ENCODE data around the gene CLMN.

Gene CLMN

DNA sequence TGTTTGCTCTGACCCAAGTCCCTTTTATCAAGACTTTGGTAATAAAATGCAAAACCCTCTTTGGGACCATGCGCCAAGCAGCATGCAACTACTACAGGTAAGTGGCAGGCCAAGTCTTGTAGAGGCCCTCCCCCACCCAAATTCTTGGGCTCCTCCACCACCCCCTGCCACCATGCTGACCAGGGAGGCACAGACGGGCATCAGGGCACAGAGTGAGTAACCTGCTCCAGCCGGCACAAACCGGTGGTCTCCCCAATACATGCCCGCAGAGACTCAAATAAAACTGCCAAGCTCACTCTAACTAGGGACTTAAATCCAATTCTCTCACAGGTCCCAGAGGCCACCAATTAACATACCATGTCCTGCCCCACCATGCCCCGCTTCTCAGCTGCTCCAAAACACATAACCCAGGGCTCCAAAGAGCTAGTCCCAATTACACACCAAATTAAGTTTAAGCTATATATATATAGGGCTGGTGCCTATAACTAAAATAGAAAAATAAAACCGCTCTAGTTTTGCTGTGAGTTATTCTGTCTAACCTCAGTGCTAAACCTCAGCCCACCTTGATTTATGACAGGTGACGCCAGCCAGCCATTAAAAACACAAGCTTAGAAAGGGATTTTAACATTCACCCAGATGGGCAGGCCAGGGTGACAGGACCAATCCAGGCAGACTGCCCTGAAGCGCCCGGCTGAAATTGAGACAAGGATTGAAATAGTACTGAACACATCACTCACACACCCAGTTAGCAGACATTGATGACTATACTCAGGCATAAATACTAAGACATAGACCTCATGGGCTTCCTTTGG lies 81.0 kb downstream of the CLMN start:
- TF ChIP-seq, protein P1, sequence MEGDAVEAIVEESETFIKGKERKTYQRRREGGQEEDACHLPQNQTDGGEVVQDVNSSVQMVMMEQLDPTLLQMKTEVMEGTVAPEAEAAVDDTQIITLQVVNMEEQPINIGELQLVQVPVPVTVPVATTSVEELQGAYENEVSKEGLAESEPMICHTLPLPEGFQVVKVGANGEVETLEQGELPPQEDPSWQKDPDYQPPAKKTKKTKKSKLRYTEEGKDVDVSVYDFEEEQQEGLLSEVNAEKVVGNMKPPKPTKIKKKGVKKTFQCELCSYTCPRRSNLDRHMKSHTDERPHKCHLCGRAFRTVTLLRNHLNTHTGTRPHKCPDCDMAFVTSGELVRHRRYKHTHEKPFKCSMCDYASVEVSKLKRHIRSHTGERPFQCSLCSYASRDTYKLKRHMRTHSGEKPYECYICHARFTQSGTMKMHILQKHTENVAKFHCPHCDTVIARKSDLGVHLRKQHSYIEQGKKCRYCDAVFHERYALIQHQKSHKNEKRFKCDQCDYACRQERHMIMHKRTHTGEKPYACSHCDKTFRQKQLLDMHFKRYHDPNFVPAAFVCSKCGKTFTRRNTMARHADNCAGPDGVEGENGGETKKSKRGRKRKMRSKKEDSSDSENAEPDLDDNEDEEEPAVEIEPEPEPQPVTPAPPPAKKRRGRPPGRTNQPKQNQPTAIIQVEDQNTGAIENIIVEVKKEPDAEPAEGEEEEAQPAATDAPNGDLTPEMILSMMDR (IDR thresholded peaks at IDR 0.05): no peak
- H3K27ac ChIP-seq: no peak overlapping the region
- H3K4me3 ChIP-seq: no peak overlapping the region
- no peak for DNase-seq (ENCODE audit: low spot score)

DNA sequence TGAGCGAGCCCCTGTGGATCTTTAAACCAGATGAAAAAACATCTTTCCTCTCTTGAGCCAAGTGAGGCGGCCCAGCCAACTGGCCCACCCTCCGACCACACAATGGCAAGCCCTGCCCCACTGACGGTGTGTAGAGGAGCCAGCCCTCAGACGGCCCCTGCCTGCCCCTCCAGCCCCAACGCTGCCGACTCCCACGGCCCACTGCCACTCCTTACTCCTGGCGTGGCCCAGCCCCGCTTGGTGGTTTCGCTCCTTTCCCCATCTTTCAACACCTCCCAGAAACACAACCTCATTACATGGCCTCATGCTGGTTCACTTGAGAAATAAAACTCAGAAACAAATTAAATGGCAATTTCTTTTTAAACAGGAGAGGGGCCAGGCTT lies 81.8 kb downstream of the CLMN start:
- H3K27ac ChIP-seq: no peak overlapping the region
- no peak overlapping the region for H3K4me3 ChIP-seq
- no peak for DNase-seq (ENCODE audit: low spot score)
- TF ChIP-seq, protein P1 (IDR thresholded peaks at IDR 0.05): no peak

DNA sequence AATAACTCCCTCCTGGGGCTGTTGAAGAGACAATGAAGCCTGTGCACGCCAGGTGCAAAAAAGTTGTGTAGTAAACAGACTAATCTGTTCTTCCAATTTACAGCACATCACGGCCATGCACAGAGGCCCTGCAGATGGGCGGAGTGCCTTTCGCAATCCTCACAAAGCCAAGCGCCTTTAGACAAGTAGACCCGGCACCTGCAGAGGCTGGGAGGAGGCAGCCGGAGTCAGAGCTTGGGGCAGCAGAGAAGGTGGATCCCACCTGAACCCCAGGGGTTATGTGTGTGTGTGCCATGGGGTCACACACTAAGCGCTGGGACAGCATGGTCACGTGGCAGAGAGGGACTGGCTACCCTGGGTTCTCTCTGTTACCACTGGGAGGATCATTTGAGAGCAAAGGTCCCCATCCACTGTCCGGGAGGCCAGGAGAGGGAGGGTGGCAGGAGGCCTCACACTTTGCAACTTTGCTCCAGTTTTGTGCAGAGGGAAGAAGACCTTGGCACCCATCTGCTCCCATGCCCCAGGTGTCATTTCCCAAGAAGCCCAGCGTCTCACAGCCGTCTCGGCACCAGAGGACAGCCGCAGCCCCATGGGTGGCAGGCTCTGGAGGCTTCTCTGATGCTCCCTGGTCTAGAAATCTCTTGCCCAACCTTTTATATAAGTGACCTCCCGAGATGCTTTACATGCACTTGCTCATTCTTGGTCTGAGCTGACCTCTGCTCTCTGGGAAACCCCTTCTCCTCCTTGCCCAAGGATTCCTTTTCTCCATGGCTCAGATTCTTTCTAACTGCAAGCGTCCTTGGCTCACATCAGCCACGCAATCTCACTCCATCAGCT lies 82.4 kb downstream of the CLMN start:
- TF ChIP-seq, protein P1 (IDR thresholded peaks at IDR 0.05): no peak
- H3K27ac ChIP-seq: no peak overlapping the region
- no peak overlapping the region for H3K4me3 ChIP-seq
- DNase-seq (ENCODE audit: low spot score): no peak

DNA sequence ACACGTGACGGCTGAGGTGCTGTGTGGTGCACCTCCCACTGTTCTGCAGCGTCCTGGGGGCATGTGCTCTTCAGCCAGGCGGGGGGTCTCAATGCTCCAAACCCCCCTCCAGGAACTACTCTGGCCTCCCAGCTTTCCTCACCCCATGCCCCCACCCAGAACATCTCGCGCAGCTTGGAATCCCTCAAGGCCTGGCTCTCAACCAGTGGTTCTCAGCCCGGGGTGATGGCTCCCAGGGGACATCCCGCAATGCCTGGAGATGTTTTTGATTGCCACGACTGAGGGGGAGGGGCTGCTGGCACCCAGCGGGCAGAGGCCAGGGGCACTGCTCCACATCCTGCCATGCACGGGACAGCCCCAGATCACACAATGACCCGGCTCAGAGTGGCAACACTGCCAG lies 83.5 kb downstream of the CLMN start:
- no peak for DNase-seq (ENCODE audit: low spot score)
- Histone ChIP-seq H3K27ac (no peak overlapping the region), H3K4me3 (no peak overlapping the region)
- TF ChIP-seq, protein P1 (IDR thresholded peaks at IDR 0.05): no peak

DNA sequence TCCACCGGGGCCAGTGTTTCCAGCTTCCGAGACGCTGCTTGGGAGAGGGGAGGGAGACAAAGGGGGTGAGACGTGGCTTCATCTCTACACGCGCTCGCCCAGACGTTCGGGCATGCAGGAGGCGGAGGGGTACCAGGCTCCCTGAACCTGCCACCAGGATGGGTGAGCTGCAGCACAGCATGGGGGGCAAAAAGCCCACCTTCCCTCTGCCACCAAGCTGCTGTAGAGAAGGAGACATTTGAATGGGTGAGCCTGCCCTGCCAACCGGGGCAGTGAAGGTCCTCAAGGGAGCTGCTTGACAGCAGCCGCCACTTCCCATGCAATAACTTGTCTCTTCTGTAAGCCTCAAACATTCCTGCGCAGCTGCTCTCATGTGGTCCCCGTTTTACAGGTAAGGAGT lies 83.9 kb downstream of the CLMN start:
- no peak for DNase-seq (ENCODE audit: low spot score)
- H3K27ac ChIP-seq: no peak overlapping the region
- TF ChIP-seq, protein P1 (IDR thresholded peaks at IDR 0.05): no peak

DNA sequence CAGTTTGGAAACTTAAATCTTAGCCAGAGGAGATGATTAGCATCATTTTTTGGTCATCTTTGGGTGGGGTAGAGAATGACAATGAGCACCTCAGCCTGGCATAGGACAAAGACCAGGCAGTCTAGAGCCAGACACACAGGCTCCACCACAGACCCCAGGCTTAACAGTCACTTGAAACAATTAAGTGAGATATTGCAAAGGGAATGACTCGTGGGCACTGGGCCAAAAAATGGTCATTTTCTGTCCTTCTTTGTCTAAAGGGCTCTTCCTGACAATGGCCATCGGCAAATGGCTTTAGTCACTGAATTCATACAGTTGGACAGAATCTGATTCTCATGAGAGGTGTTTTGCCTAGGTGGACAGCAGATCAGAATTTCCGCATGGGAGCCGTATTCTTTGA lies 84.4 kb downstream of the CLMN start:
- TF ChIP-seq, protein P1 (IDR thresholded peaks at IDR 0.05): no peak
- DNase-seq (ENCODE audit: low spot score): no peak
- Histone ChIP-seq H3K27ac (no peak overlapping the region), H3K4me3 (no peak overlapping the region)

More for the DNA sequence above, 83.9 kb downstream of the CLMN start:
- no peak overlapping the region for H3K4me3 ChIP-seq
